Measurements from ENCODE around the gene FCGR3A. TPM values are rescaled to one million over a fixed set of nuclear protein-coding genes. Genes with fewer than 3 reads are reported as not detected.
"Not testable (repeated sequence)": the region's sequence is repeated elsewhere in the genome, so short reads cannot be mapped to it uniquely, and the experiment has no call there.

The FCGR3A gene
- 100 to 1,000 TPM in 6 of 9 donors, 10 to 100 TPM in 2, 1 to 10 TPM in 1; 3.1 to 184 (median 124) TPM for total RNA-seq
- 100 to 1,000 TPM in 1 of 3 donors, 10 to 100 TPM in 2; 18.1 to 103 (median 30.1) TPM for polyA plus RNA-seq
- long read RNA-seq, donor 1 = 0 reads
- long read RNA-seq, donor 2, partial matches to known transcripts = 0 of 4 reads
- long read RNA-seq, donor 2, other reads (novel, unspliced or antisense) = 0 of 4 reads
- long read RNA-seq, donor 3 = 0 reads
- long read RNA-seq, donor 4, transcript FCGR3A-202 (5 exons, 2,385 nt) = major isoform, 62 of 96 reads
- long read RNA-seq, donor 4, transcript FCGR3A-203 (5 exons, 2,081 nt) = minor isoform, 6 of 96 reads
- long read RNA-seq, donor 4, partial matches to known transcripts = 14 of 96 reads
- long read RNA-seq, donor 4, other reads (novel, unspliced or antisense) = 12 of 96 reads
- long read RNA-seq, donor 5, transcript FCGR3A-201 (6 exons, 2,086 nt) = minor isoform, 12 of 225 reads
- long read RNA-seq, donor 5, transcript FCGR3A-202 (5 exons, 2,385 nt) = major isoform, 147 of 225 reads
- long read RNA-seq, donor 5, transcript FCGR3A-203 (5 exons, 2,081 nt) = minor isoform, 17 of 225 reads
- long read RNA-seq, donor 5, partial matches to known transcripts = 22 of 225 reads
- long read RNA-seq, donor 5, other reads (novel, unspliced or antisense) = 27 of 225 reads
- long read RNA-seq, donor 6, transcript FCGR3A-202 (5 exons, 2,385 nt) = major isoform, 36 of 69 reads
- long read RNA-seq, donor 6, transcript FCGR3A-203 (5 exons, 2,081 nt) = minor isoform, 10 of 69 reads
- long read RNA-seq, donor 6, partial matches to known transcripts = 8 of 69 reads
- long read RNA-seq, donor 6, other reads (novel, unspliced or antisense) = 14 of 69 reads
- long read RNA-seq, donor 7 = 0 reads
- long read RNA-seq, donor 8, partial matches to known transcripts = 0 of 2 reads
- long read RNA-seq, donor 8, other reads (novel, unspliced or antisense) = 0 of 2 reads
- long read RNA-seq, donor 9, partial matches to known transcripts = 0 of 2 reads
- long read RNA-seq, donor 9, other reads (novel, unspliced or antisense) = 0 of 2 reads
- long read RNA-seq, donor 10 = 0 reads

- no peaks in the 10 kb centered on the region for H3K36me3 ChIP-seq (replicated peaks in 1 of 2)
- no peaks in the 10 kb centered on the region for H3K9me3 ChIP-seq (replicated peaks in 1 of 3)
- TF ChIP-seq POLR2A (IDR thresholded peaks at IDR 0.05) (no peak), CTCF (IDR thresholded peaks at IDR 0.05) (no peak)
- H3K27me3 ChIP-seq = no peaks in the 10 kb centered on the region
- H3K4me1 ChIP-seq (replicated peaks in 1 of 2) = no peaks in the 10 kb centered on the region
- H3K27ac ChIP-seq = peak within 1 kb of the TSS in 3 of 5 donors; percentile 32 to 72 (median 44)
- 43 to 67% (median 46%) methylated on average over 2 of the region's 2 CpGs for WGBS, 4 donors
- peak within 1 kb of the TSS in 1 of 4 donors; percentile 19 for H3K4me3 ChIP-seq
- intact Hi-C loops (cut with DNase I) = no loop called here
- DNase-seq = peak in 1 of 7 donors; percentile 12
Observed at GRCh38 chr1:161549652-161550051, at the start of gene FCGR3A. TSS of gene FCGR3A (minus strand) at chr1:161549818. CDS start at chr1:161549736, 82 bp downstream.

- H3K4me1 ChIP-seq (replicated peaks in 1 of 2); H3K9me3 ChIP-seq (replicated peaks in 1 of 3); DNase-seq; H3K4me3 ChIP-seq; H3K27me3 ChIP-seq; H3K36me3 ChIP-seq (replicated peaks in 1 of 2); intact Hi-C loops (cut with DNase I); H3K27ac ChIP-seq: not testable (repeated sequence)
- WGBS, 4 donors = 74 to 95% (median 93%) methylated on average over 3 of the region's 3 CpGs
Observed at GRCh38 chr1:161597077-161597476, 47.5 kb upstream of the FCGR3A start.

GRCh38 chr1:161595583-161595982 lies 46.0 kb upstream of the FCGR3A start:
- intact Hi-C loops (cut with DNase I); H3K36me3 ChIP-seq (replicated peaks in 1 of 2): not testable (repeated sequence)
- 80 to 85% (median 82%) methylated on average over 1 to 2 of the region's 2 CpGs for WGBS, 4 donors

GRCh38 chr1:161595173-161595572 lies 45.6 kb upstream of the FCGR3A start:
- H3K9me3 ChIP-seq (replicated peaks in 1 of 3); DNase-seq; H3K4me3 ChIP-seq; H3K27me3 ChIP-seq; H3K36me3 ChIP-seq (replicated peaks in 1 of 2); intact Hi-C loops (cut with DNase I); H3K4me1 ChIP-seq (replicated peaks in 1 of 2): not testable (repeated sequence)
- H3K27ac ChIP-seq = peak overlapping the region in 1 of 5 donors; percentile 49
- 20 to 100% (median 64%) methylated on average over 1 to 2 of the region's 2 CpGs for WGBS, 4 donors

More at GRCh38 chr1:161595583-161595982, 46.0 kb upstream of the FCGR3A start:
- H3K27me3 ChIP-seq; H3K27ac ChIP-seq; H3K9me3 ChIP-seq (replicated peaks in 1 of 3); H3K4me3 ChIP-seq; DNase-seq; H3K4me1 ChIP-seq (replicated peaks in 1 of 2): not testable (repeated sequence)

GRCh38 chr1:161594269-161594984 lies 44.8 kb upstream of the FCGR3A start:
- H3K9me3 ChIP-seq (replicated peaks in 1 of 3); H3K4me1 ChIP-seq (replicated peaks in 1 of 2); H3K27ac ChIP-seq; H3K27me3 ChIP-seq; intact Hi-C loops (cut with DNase I); H3K36me3 ChIP-seq (replicated peaks in 1 of 2); DNase-seq; H3K4me3 ChIP-seq: not testable (repeated sequence)
- WGBS, 4 donors = 62 to 81% (median 70%) methylated on average over 1 to 4 of the region's 4 CpGs

- H3K27me3 ChIP-seq; DNase-seq; H3K27ac ChIP-seq; H3K9me3 ChIP-seq (replicated peaks in 1 of 3); H3K36me3 ChIP-seq (replicated peaks in 1 of 2); intact Hi-C loops (cut with DNase I); H3K4me1 ChIP-seq (replicated peaks in 1 of 2); H3K4me3 ChIP-seq: not testable (repeated sequence)
- WGBS, 4 donors = 80 to 87% (median 85%) methylated on average over 7 to 11 of the region's 11 CpGs
Observed at GRCh38 chr1:161593092-161593755, 43.6 kb upstream of the FCGR3A start.

GRCh38 chr1:161592586-161592985 lies 43.0 kb upstream of the FCGR3A start:
- not testable (repeated sequence) for H3K9me3 ChIP-seq (replicated peaks in 1 of 3)

GRCh38 chr1:161589920-161590319 lies 40.3 kb upstream of the FCGR3A start:
- H3K36me3 ChIP-seq (replicated peaks in 1 of 2); DNase-seq; H3K4me3 ChIP-seq; intact Hi-C loops (cut with DNase I); H3K27ac ChIP-seq; H3K9me3 ChIP-seq (replicated peaks in 1 of 3); H3K27me3 ChIP-seq; H3K4me1 ChIP-seq (replicated peaks in 1 of 2): not testable (repeated sequence)
- 26 to 100% (median 35%) methylated on average over 1 of the region's 6 CpGs; no CpG with 5 or more reads in 1 of the 4 donors for WGBS, 4 donors

More at GRCh38 chr1:161592586-161592985, 43.0 kb upstream of the FCGR3A start:
- WGBS, 4 donors = 38 to 80% methylated on average over 1 to 2 of the region's 3 CpGs; no CpG with 5 or more reads in 2 of the 4 donors
- DNase-seq; H3K4me1 ChIP-seq (replicated peaks in 1 of 2); H3K27me3 ChIP-seq; H3K36me3 ChIP-seq (replicated peaks in 1 of 2); H3K27ac ChIP-seq; intact Hi-C loops (cut with DNase I); H3K4me3 ChIP-seq: not testable (repeated sequence)

Measured in adrenal gland (tissue), 19 donors.